Stimulated activated CD8-positive, alpha-beta memory T cell treated with anti-CD3 and anti-CD28 coated beads, Interleukin-2, amount 100 ng/mL, for 48 hours (primary cell): ENCODE data around the gene SLC40A1.

ENCODE experiments used
- DNase-seq, 2 donors: peaks; one replicate each; pipeline ENCODE4 v3.0.0-alpha.2; 2020; ENCODE audit warnings: low read depth in 2 of 2

The SLC40A1 gene

DNA sequence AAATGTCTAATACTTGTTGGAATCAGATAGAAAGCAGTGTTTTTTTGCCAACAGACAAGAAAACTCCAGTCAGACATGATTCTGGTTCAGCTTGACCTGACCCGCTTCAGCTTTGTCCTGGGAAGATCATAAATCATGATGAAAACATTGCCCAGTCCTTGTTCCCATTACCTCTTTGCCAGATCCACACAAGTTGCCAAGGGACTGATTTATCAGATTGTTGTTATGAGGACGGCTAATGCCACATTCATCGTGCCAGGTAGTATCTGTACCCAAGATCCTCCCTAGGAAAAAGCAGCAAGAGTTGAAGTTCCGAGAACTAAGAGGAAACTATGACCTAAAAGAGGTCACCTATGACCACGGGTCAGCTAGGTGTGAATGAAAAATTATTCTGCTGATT is 39.0 kb downstream of the SLC40A1 start:
- no peak for DNase-seq

- DNase-seq, result no peak
These were observed 40.0 kb downstream of the SLC40A1 start for GRCh38 chr2:189540551-189540950.

DNA sequence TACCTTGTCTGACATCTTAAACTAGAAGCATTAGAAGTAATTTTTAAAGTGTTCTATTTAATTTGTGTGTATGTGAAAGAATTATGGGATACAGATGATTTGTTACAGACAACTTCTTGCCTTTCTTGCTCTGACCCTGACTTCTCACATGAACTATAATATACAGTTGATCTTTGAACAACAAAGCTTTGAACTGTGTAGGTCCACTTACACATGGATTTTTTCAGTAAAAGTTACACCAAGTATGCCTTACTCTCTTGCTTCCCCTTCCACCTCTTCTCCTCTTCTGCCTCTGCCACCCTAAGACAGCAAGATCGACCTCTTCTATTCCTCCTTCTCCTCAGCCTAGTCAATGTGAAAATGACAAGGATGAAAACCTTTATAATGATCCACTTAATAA is 42.2 kb downstream of the SLC40A1 start:
- no peak for DNase-seq

DNA sequence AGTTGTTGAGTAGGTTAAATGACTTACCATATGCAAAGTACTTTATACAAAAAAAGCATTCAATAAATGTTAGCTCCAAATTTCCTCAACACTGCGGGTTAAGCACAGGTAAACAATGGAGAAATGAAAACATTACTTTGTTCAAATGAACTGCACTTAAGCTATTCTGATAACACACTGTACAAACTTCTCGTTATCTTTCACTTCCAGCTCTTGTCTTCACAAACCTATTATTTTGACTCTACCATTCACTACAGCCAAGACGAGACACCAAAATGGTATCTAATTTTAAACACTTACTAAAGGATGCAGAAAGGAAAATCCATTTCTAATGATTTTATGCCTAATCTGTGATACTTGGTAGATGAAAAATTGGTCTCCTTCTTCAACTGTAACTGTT is 43.8 kb downstream of the SLC40A1 start:
- DNase-seq, result no peak

DNA sequence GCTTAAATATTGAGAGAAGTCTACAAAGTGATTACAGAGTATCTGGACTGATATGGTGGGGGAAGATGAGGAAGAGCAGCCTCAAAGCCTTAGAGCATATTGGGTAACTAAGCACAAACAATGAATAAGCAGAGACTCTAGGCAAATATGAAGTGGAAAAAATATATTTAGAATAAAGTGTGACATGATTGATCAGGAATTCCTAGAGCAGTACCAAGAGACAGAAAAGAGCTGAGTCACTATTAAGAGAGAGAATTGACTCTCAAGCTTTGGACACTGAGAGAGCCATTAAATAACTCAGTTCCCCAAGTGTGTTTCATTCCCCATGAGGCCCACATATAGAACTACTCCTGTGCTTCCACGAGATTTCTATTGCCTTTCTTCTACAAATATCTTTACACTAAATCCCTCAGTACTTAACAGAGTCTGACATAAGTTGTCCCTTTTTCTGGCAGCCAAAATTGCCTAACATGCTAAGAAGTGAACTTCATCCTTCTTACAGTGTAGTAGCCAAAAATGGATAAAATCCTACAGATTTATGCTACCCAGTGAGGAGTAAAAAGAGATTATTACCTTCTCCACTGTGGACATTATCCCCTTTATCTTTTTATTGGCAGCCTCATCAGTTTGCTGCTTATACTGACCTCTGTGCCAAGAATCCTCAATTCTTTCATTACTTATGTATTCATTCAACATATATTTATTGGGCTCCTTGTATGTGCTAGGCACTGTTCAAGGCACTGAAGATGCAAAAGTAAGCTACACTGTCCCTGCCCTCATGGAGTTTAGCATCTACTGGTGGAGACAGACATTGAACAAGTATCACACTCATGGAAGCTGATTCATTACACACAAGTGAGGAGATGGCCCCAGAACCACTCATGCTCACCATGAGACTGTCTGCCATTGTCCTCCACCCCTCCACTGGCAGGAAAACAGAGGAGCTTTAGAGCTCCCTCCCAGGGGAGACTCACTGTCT is 45.4 kb downstream of the SLC40A1 start:
- DNase-seq, result no peak

- no peak for DNase-seq
These were observed 47.1 kb downstream of the SLC40A1 start for GRCh38 chr2:189533288-189534035.

GRCh38 chr2:189530965-189531637 is 49.5 kb downstream of the SLC40A1 start:
- no peak for DNase-seq

GRCh38 chr2:189528617-189529016 is 52.0 kb downstream of the SLC40A1 start:
- DNase-seq, result no peak

GRCh38 chr2:189527812-189528592 is 52.6 kb downstream of the SLC40A1 start:
- no peak for DNase-seq

- DNase-seq, result no peak
These were observed 53.4 kb downstream of the SLC40A1 start for GRCh38 chr2:189527041-189527750.

- DNase-seq, result no peak
These were observed 54.3 kb downstream of the SLC40A1 start for GRCh38 chr2:189526241-189526640.

- DNase-seq, result no peak
These were observed 55.8 kb downstream of the SLC40A1 start for GRCh38 chr2:189524746-189525145.

GRCh38 chr2:189522435-189523151 is 58.0 kb downstream of the SLC40A1 start:
- no peak for DNase-seq

- no peak for DNase-seq
These were observed 58.7 kb downstream of the SLC40A1 start for GRCh38 chr2:189521699-189522434.

GRCh38 chr2:189519631-189520387 is 60.8 kb downstream of the SLC40A1 start:
- no peak for DNase-seq

GRCh38 chr2:189517847-189518535 is 62.6 kb downstream of the SLC40A1 start:
- no peak for DNase-seq

- DNase-seq, result no peak
These were observed 64.0 kb downstream of the SLC40A1 start for GRCh38 chr2:189516546-189516945.

GRCh38 chr2:189515264-189515663 is 65.3 kb downstream of the SLC40A1 start:
- no peak for DNase-seq
